SK-N-MC (cell line): Measurements from ENCODE around the gene MTX3.

Experiments used
- EZH2 ChIP-seq: fragments of 200-600 bp; sonication (generic); IDR thresholded peaks from one replicate; pipeline ENCODE4 v1.6.1; 2017; ENCODE audit warnings: antibody characterized with exemption
- POLR2AphosphoS5 ChIP-seq: IDR thresholded peaks from 2 replicates; pipeline ENCODE4 v1.6.1; 2012; ENCODE audit warnings: mild to moderate bottlenecking, low read depth, low read length, borderline replicate concordance

DNA sequence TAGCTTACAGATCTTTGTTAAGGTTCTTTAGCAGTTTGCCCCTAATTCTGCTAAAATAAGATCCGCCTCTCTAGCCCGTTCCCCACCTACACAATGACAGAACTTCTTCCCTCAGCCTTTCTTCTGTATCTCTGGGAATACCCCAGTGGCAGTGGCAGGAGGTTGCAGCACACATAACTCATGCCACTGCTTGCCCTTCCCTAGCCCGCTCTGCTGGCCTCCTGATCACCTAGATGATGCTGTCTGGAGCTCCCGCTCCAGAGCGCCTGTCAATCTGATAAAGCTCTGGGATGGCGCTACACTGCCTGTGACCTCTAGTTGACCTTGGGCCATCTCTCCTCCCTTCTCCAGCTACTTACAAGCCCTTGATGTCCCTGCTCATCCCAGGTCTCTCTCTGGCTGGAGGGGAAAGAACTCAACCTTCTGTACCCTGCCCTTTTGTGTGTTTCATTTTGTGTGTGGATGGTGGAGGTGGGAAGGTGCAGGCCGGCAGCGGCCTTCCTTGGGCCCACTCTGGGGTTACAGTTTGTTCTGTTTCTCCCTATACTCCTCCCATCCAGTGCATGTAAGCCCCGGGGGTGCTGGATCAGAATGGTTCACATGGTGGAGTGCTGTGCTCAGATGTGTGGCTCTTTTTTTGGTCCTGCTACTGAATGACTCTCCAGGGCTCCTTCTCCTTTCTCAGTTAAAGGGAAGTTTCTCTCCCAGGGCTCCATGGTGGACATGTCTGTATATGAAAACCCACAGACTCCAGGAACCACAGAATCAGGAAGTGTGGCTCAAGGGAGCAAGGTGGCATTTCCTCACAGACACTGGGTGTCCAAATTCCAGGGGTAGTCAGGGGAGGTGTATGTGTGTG is 29.1 kb downstream of the MTX3 start:
- TF ChIP-seq EZH2 (no peak), POLR2AphosphoS5 (no peak)
